Measurements from ENCODE around the gene KLK6.

KLK6 gene

GRCh38 chr19:50968716-50969412, 527 bp downstream of the KLK6 start:
- no peaks in the 10 kb centered on the region for H3K4me1 ChIP-seq (ENCODE audit: insufficient read depth, low read length)
- no peaks in the 10 kb centered on the region for H3K36me3 ChIP-seq (ENCODE audit: insufficient read depth, low read length)
- peaks cover 0 to 20% of the 10 kb centered on the region in 2 donors for H3K27me3 ChIP-seq (ENCODE audit: control insufficient read depth in 1 of 2, insufficient read depth in 2 of 2, low read length in 2 of 2)
- no peaks in the 10 kb centered on the region for H3K9me3 ChIP-seq (ENCODE audit: low read length)
- no peak overlapping the region for H3K27ac ChIP-seq (ENCODE audit: low read depth, low read length)
- no peak overlapping the region for H3K4me3 ChIP-seq (ENCODE audit: low read depth in 1 of 2, low read length in 2 of 2)
- no peak overlapping the region for H3K9ac ChIP-seq (ENCODE audit: low read length)

- Histone ChIP-seq H3K4me1 (ENCODE audit: insufficient read depth, low read length) (no peaks in the 10 kb centered on the region), H3K9me3 (ENCODE audit: low read length) (no peaks in the 10 kb centered on the region), H3K4me3 (ENCODE audit: low read depth in 1 of 2, low read length in 2 of 2) (no peak overlapping the region), H3K27me3 (ENCODE audit: control insufficient read depth in 1 of 2, insufficient read depth in 2 of 2, low read length in 2 of 2) (peaks cover 0 to 20% of the 10 kb centered on the region in 2 donors), H3K27ac (ENCODE audit: low read depth, low read length) (no peak overlapping the region), H3K36me3 (ENCODE audit: insufficient read depth, low read length) (no peaks in the 10 kb centered on the region), H3K9ac (ENCODE audit: low read length) (no peak overlapping the region)
These were observed 1.3 kb downstream of the KLK6 start for GRCh38 chr19:50967929-50968715.

- Histone ChIP-seq H3K27me3 (ENCODE audit: control insufficient read depth in 1 of 2, insufficient read depth in 2 of 2, low read length in 2 of 2) (peaks cover 0 to 13% of the 10 kb centered on the region in 2 donors), H3K9me3 (ENCODE audit: low read length) (no peaks in the 10 kb centered on the region), H3K4me3 (ENCODE audit: low read depth in 1 of 2, low read length in 2 of 2) (no peak overlapping the region), H3K4me1 (ENCODE audit: insufficient read depth, low read length) (no peaks in the 10 kb centered on the region), H3K27ac (ENCODE audit: low read depth, low read length) (no peak overlapping the region), H3K36me3 (ENCODE audit: insufficient read depth, low read length) (no peaks in the 10 kb centered on the region), H3K9ac (ENCODE audit: low read length) (no peak overlapping the region)
These were observed 5.1 kb downstream of the KLK6 start for GRCh38 chr19:50964266-50964665.

GRCh38 chr19:50963381-50963780, 6.0 kb downstream of the KLK6 start:
- Histone ChIP-seq H3K36me3 (ENCODE audit: insufficient read depth, low read length) (no peaks in the 10 kb centered on the region), H3K4me1 (ENCODE audit: insufficient read depth, low read length) (no peaks in the 10 kb centered on the region), H3K9me3 (ENCODE audit: low read length) (no peaks in the 10 kb centered on the region), H3K4me3 (ENCODE audit: low read depth in 1 of 2, low read length in 2 of 2) (no peak overlapping the region), H3K27ac (ENCODE audit: low read depth, low read length) (no peak overlapping the region), H3K27me3 (ENCODE audit: control insufficient read depth in 1 of 2, insufficient read depth in 2 of 2, low read length in 2 of 2) (peaks cover 0 to 5% of the 10 kb centered on the region in 2 donors), H3K9ac (ENCODE audit: low read length) (no peak overlapping the region)

- no peaks in the 10 kb centered on the region for H3K4me1 ChIP-seq (ENCODE audit: insufficient read depth, low read length)
- H3K27me3 ChIP-seq (ENCODE audit: control insufficient read depth in 1 of 2, insufficient read depth in 2 of 2, low read length in 2 of 2), result no peaks in the 10 kb centered on the region
- no peak overlapping the region for H3K27ac ChIP-seq (ENCODE audit: low read depth, low read length)
- no peaks in the 10 kb centered on the region for H3K36me3 ChIP-seq (ENCODE audit: insufficient read depth, low read length)
- no peak overlapping the region for H3K9ac ChIP-seq (ENCODE audit: low read length)
- no peaks in the 10 kb centered on the region for H3K9me3 ChIP-seq (ENCODE audit: low read length)
- no peak overlapping the region for H3K4me3 ChIP-seq (ENCODE audit: low read depth in 1 of 2, low read length in 2 of 2)
These were observed 7.1 kb downstream of the KLK6 start for GRCh38 chr19:50962245-50962644.

- H3K36me3 ChIP-seq (ENCODE audit: insufficient read depth, low read length), result no peaks in the 10 kb centered on the region
- peaks cover 0 to under 1% of the 10 kb centered on the region in 2 donors for H3K27me3 ChIP-seq (ENCODE audit: control insufficient read depth in 1 of 2, insufficient read depth in 2 of 2, low read length in 2 of 2)
- H3K9me3 ChIP-seq (ENCODE audit: low read length), result no peaks in the 10 kb centered on the region
- H3K4me1 ChIP-seq (ENCODE audit: insufficient read depth, low read length), result no peaks in the 10 kb centered on the region
- H3K4me3 ChIP-seq (ENCODE audit: low read depth in 1 of 2, low read length in 2 of 2), result no peak overlapping the region
- H3K9ac ChIP-seq (ENCODE audit: low read length), result no peak overlapping the region
- H3K27ac ChIP-seq (ENCODE audit: low read depth, low read length), result no peak overlapping the region
These were observed 9.5 kb downstream of the KLK6 start for GRCh38 chr19:50959731-50960500.

GRCh38 chr19:50957587-50957986, 11.8 kb downstream of the KLK6 start:
- no peaks in the 10 kb centered on the region for H3K36me3 ChIP-seq (ENCODE audit: insufficient read depth, low read length)
- no peak overlapping the region for H3K27ac ChIP-seq (ENCODE audit: low read depth, low read length)
- H3K9ac ChIP-seq (ENCODE audit: low read length), result no peak overlapping the region
- H3K4me1 ChIP-seq (ENCODE audit: insufficient read depth, low read length), result no peaks in the 10 kb centered on the region
- H3K27me3 ChIP-seq (ENCODE audit: control insufficient read depth in 1 of 2, insufficient read depth in 2 of 2, low read length in 2 of 2), result peaks cover 0 to 4% of the 10 kb centered on the region in 2 donors
- H3K4me3 ChIP-seq (ENCODE audit: low read depth in 1 of 2, low read length in 2 of 2), result no peak overlapping the region
- H3K9me3 ChIP-seq (ENCODE audit: low read length), result no peaks in the 10 kb centered on the region

GRCh38 chr19:50952910-50953309, 16.5 kb downstream of the KLK6 start, which contains the start of gene KLK5:
Gene KLK5, minus strand, starts transcription at chr19:50953038. Its CDS starts 381 bp downstream, at chr19:50952657.
- H3K36me3 ChIP-seq (ENCODE audit: insufficient read depth, low read length), result no peaks in the 10 kb centered on the region
- H3K27ac ChIP-seq (ENCODE audit: low read depth, low read length), result no peak within 1 kb of the TSS
- H3K9me3 ChIP-seq (ENCODE audit: low read length), result no peaks in the 10 kb centered on the region
- H3K4me3 ChIP-seq (ENCODE audit: low read depth in 1 of 2, low read length in 2 of 2), result no peak within 1 kb of the TSS
- H3K27me3 ChIP-seq (ENCODE audit: control insufficient read depth in 1 of 2, insufficient read depth in 2 of 2, low read length in 2 of 2), result peaks cover 0 to 4% of the 10 kb centered on the region in 2 donors
- H3K4me1 ChIP-seq (ENCODE audit: insufficient read depth, low read length), result no peaks in the 10 kb centered on the region
- H3K9ac ChIP-seq (ENCODE audit: low read length), result no peak within 1 kb of the TSS

- H3K9me3 ChIP-seq (ENCODE audit: low read length), result no peaks in the 10 kb centered on the region
- no peak overlapping the region for H3K9ac ChIP-seq (ENCODE audit: low read length)
- H3K4me1 ChIP-seq (ENCODE audit: insufficient read depth, low read length), result no peaks in the 10 kb centered on the region
- H3K4me3 ChIP-seq (ENCODE audit: low read depth in 1 of 2, low read length in 2 of 2), result no peak overlapping the region
- peaks cover 0 to 3% of the 10 kb centered on the region in 2 donors for H3K27me3 ChIP-seq (ENCODE audit: control insufficient read depth in 1 of 2, insufficient read depth in 2 of 2, low read length in 2 of 2)
- H3K27ac ChIP-seq (ENCODE audit: low read depth, low read length), result no peak overlapping the region
- H3K36me3 ChIP-seq (ENCODE audit: insufficient read depth, low read length), result no peaks in the 10 kb centered on the region
These were observed 19.5 kb downstream of the KLK6 start for GRCh38 chr19:50949861-50950260.

GRCh38 chr19:50947123-50947522, 22.3 kb downstream of the KLK6 start:
- H3K27me3 ChIP-seq (ENCODE audit: control insufficient read depth in 1 of 2, insufficient read depth in 2 of 2, low read length in 2 of 2), result no peaks in the 10 kb centered on the region
- H3K4me1 ChIP-seq (ENCODE audit: insufficient read depth, low read length), result no peaks in the 10 kb centered on the region
- H3K9ac ChIP-seq (ENCODE audit: low read length), result no peak overlapping the region
- no peaks in the 10 kb centered on the region for H3K9me3 ChIP-seq (ENCODE audit: low read length)
- no peak overlapping the region for H3K4me3 ChIP-seq (ENCODE audit: low read depth in 1 of 2, low read length in 2 of 2)
- no peaks in the 10 kb centered on the region for H3K36me3 ChIP-seq (ENCODE audit: insufficient read depth, low read length)
- no peak overlapping the region for H3K27ac ChIP-seq (ENCODE audit: low read depth, low read length)

- no peaks in the 10 kb centered on the region for H3K4me1 ChIP-seq (ENCODE audit: insufficient read depth, low read length)
- no peaks in the 10 kb centered on the region for H3K36me3 ChIP-seq (ENCODE audit: insufficient read depth, low read length)
- no peak overlapping the region for H3K27ac ChIP-seq (ENCODE audit: low read depth, low read length)
- no peak overlapping the region for H3K4me3 ChIP-seq (ENCODE audit: low read depth in 1 of 2, low read length in 2 of 2)
- H3K27me3 ChIP-seq (ENCODE audit: control insufficient read depth in 1 of 2, insufficient read depth in 2 of 2, low read length in 2 of 2), result no peaks in the 10 kb centered on the region
- H3K9ac ChIP-seq (ENCODE audit: low read length), result no peak overlapping the region
- no peaks in the 10 kb centered on the region for H3K9me3 ChIP-seq (ENCODE audit: low read length)
These were observed 24.6 kb downstream of the KLK6 start for GRCh38 chr19:50944795-50945194.
